Neutrophil (primary cell): Measurements from ENCODE around the gene MAPT.
A peak's percentile ranks its signal among the peaks of the same experiment; 100 is the strongest.

Experiments used
- H3K27ac ChIP-seq: fragments of 200-600 bp; sonication (generic); 2 replicates; pipeline ENCODE4 v1.5.1; 2016; ENCODE audit warnings: mild to moderate bottlenecking, moderate library complexity
- H3K27me3 ChIP-seq: fragments of 200-600 bp; sonication (generic); 2 replicates; pipeline ENCODE4 v1.6.0; 2016; ENCODE audit warnings: mild to moderate bottlenecking
- H3K36me3 ChIP-seq: fragments of 200-600 bp; sonication (generic); 2 replicates; pipeline ENCODE4 v1.5.1; 2017
- H3K4me1 ChIP-seq, 2 experiments: fragments of 200-600 bp in 1 of 2; sonication (generic) in 1 of 2; 1 replicate in 1 of 2; 2 replicates in 1 of 2; pipeline versions ENCODE4 v1.5.1 to v1.6.1; 2013 to 2016; ENCODE audit warnings: low read depth in 1 of 2, low read length in 1 of 2, mild to moderate bottlenecking in 1 of 2, moderate library complexity in 1 of 2; ENCODE audit not compliant: control insufficient read depth in 1 of 2, insufficient read depth in 1 of 2
- H3K4me3 ChIP-seq, 2 experiments: fragments of 200-600 bp in 1 of 2; sonication (generic) in 1 of 2; 1 replicate in 1 of 2; 2 replicates in 1 of 2; pipeline ENCODE4 v1.5.1; 2013 to 2016; ENCODE audit warnings: low read depth in 1 of 2, low read length in 1 of 2, mild to moderate bottlenecking in 1 of 2, moderate library complexity in 1 of 2
- H3K9me3 ChIP-seq: fragments of 200-600 bp; sonication (generic); 2 replicates; pipeline ENCODE4 v1.5.1; 2016
- CTCF ChIP-seq: fragments of 200-600 bp; sonication (generic); IDR thresholded peaks from 2 replicates; pipeline ENCODE4 v1.5.1; 2016; ENCODE audit warnings: antibody characterized with exemption

The MAPT gene

DNA sequence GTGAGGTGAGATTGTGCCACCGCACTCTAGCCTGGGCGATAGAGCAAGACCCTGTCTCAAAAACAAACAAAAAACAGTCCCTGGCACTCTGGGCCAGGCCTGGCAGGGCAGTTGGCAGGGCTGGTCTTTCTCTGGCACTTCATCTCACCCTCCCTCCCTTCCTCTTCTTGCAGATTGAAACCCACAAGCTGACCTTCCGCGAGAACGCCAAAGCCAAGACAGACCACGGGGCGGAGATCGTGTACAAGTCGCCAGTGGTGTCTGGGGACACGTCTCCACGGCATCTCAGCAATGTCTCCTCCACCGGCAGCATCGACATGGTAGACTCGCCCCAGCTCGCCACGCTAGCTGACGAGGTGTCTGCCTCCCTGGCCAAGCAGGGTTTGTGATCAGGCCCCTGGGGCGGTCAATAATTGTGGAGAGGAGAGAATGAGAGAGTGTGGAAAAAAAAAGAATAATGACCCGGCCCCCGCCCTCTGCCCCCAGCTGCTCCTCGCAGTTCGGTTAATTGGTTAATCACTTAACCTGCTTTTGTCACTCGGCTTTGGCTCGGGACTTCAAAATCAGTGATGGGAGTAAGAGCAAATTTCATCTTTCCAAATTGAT is 129.5 kb downstream of the MAPT start:
- Histone ChIP-seq H3K27ac (no peak overlapping the region), H3K27me3 (no peaks in the 10 kb centered on the region), H3K4me1 (peaks cover 22 to 26% of the 10 kb centered on the region in 2 experiments), H3K9me3 (no peaks in the 10 kb centered on the region), H3K36me3 (peaks cover 13% of the 10 kb centered on the region), H3K4me3 (no peak overlapping the region)
- no peak for TF ChIP-seq CTCF

DNA sequence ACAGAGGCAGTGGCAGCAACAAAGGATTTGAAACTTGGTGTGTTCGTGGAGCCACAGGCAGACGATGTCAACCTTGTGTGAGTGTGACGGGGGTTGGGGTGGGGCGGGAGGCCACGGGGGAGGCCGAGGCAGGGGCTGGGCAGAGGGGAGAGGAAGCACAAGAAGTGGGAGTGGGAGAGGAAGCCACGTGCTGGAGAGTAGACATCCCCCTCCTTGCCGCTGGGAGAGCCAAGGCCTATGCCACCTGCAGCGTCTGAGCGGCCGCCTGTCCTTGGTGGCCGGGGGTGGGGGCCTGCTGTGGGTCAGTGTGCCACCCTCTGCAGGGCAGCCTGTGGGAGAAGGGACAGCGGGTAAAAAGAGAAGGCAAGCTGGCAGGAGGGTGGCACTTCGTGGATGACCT is 130.2 kb downstream of the MAPT start:
- Histone ChIP-seq H3K27me3 (no peaks in the 10 kb centered on the region), H3K27ac (no peak overlapping the region), H3K36me3 (peaks cover 17% of the 10 kb centered on the region), H3K4me3 (no peak overlapping the region), H3K9me3 (no peaks in the 10 kb centered on the region), H3K4me1 (peaks cover 22 to 26% of the 10 kb centered on the region in 2 experiments)
- no peak for TF ChIP-seq CTCF

GRCh38 chr17:46025060-46025459 is 130.7 kb downstream of the MAPT start:
- no peak for TF ChIP-seq CTCF
- peaks cover 19% of the 10 kb centered on the region for H3K36me3 ChIP-seq
- H3K27ac ChIP-seq: no peak overlapping the region
- H3K9me3 ChIP-seq: no peaks in the 10 kb centered on the region
- peaks cover 22 to 26% of the 10 kb centered on the region in 2 experiments for H3K4me1 ChIP-seq
- H3K27me3 ChIP-seq: no peaks in the 10 kb centered on the region
- no peak overlapping the region for H3K4me3 ChIP-seq

DNA sequence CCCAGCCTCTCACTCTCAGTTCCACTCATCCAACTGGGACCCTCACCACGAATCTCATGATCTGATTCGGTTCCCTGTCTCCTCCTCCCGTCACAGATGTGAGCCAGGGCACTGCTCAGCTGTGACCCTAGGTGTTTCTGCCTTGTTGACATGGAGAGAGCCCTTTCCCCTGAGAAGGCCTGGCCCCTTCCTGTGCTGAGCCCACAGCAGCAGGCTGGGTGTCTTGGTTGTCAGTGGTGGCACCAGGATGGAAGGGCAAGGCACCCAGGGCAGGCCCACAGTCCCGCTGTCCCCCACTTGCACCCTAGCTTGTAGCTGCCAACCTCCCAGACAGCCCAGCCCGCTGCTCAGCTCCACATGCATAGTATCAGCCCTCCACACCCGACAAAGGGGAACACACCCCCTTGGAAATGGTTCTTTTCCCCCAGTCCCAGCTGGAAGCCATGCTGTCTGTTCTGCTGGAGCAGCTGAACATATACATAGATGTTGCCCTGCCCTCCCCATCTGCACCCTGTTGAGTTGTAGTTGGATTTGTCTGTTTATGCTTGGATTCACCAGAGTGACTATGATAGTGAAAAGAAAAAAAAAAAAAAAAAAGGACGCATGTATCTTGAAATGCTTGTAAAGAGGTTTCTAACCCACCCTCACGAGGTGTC is 131.3 kb downstream of the MAPT start:
- Histone ChIP-seq H3K36me3 (peaks cover 23% of the 10 kb centered on the region), H3K9me3 (no peaks in the 10 kb centered on the region), H3K4me3 (no peak overlapping the region), H3K27me3 (no peaks in the 10 kb centered on the region), H3K27ac (peak overlapping the region; percentile 73), H3K4me1 (peaks cover 22 to 26% of the 10 kb centered on the region in 2 experiments)
- no peak for TF ChIP-seq CTCF

- peaks cover 31% of the 10 kb centered on the region for H3K36me3 ChIP-seq
- H3K27ac ChIP-seq: peak overlapping the region; percentile 73
These were observed 132.1 kb downstream of the MAPT start for GRCh38 chr17:46026166-46027047.

More at GRCh38 chr17:46026166-46027047, 132.1 kb downstream of the MAPT start:
- no peak for TF ChIP-seq CTCF
- H3K4me1 ChIP-seq: peaks cover 22 to 26% of the 10 kb centered on the region in 2 experiments
- no peaks in the 10 kb centered on the region for H3K27me3 ChIP-seq
- no peaks in the 10 kb centered on the region for H3K9me3 ChIP-seq
- H3K4me3 ChIP-seq: no peak overlapping the region
